KMS-11 (cell line): ENCODE results near the gene IFT80.

Experiments used
- H2AFZ ChIP-seq: fragments of 200-600 bp; sonication (generic); 2 replicates; pipeline ENCODE4 v1.6.1; 2016; ENCODE audit warnings: antibody characterized with exemption, mixed run types, low read depth
- H3K27ac ChIP-seq: fragments of 200-600 bp; sonication (generic); 2 replicates; pipeline ENCODE4 v1.6.1; 2016; ENCODE audit warnings: mild to moderate bottlenecking, mixed run types
- H3K27me3 ChIP-seq: fragments of 200-600 bp; sonication (generic); 2 replicates; pipeline ENCODE4 v1.6.1; 2017; ENCODE audit warnings: mild to moderate bottlenecking, low read depth, mixed run types, moderate library complexity; ENCODE audit not compliant: insufficient read depth
- H3K36me3 ChIP-seq: fragments of 200-600 bp; sonication (generic); 2 replicates; pipeline ENCODE4 v1.6.1; 2017; ENCODE audit warnings: mild to moderate bottlenecking, mixed run types; ENCODE audit not compliant: insufficient read depth
- H3K4me1 ChIP-seq: fragments of 200-600 bp; sonication (generic); 2 replicates; pipeline ENCODE4 v1.6.1; 2016; ENCODE audit warnings: mild to moderate bottlenecking, low read depth, mixed run types; ENCODE audit not compliant: poor library complexity, severe bottlenecking
- H3K4me2 ChIP-seq: fragments of 200-600 bp; sonication (generic); 2 replicates; pipeline ENCODE4 v1.7.0; 2016; ENCODE audit warnings: mild to moderate bottlenecking, mixed run types
- H3K4me3 ChIP-seq: fragments of 200-600 bp; sonication (generic); IDR thresholded peaks from 2 replicates; pipeline ENCODE4 v1.6.1; 2017; ENCODE audit warnings: low read depth, low read length, mixed read lengths; ENCODE audit not compliant: insufficient read depth
- H3K79me2 ChIP-seq: fragments of 200-600 bp; sonication (generic); 2 replicates; pipeline ENCODE4 v1.6.1; 2016; ENCODE audit warnings: low read depth, mixed run types; ENCODE audit not compliant: insufficient read depth
- H3K9ac ChIP-seq: fragments of 200-600 bp; sonication (generic); 2 replicates; pipeline ENCODE4 v1.6.1; 2016; ENCODE audit warnings: mild to moderate bottlenecking, mixed run types
- H4K20me1 ChIP-seq: fragments of 200-600 bp; sonication (generic); 2 replicates; pipeline ENCODE4 v1.6.1; 2016; ENCODE audit warnings: mild to moderate bottlenecking, mixed run types; ENCODE audit not compliant: insufficient read depth
- CTCF ChIP-seq: fragments of 200-600 bp; sonication (generic); conservative IDR thresholded peaks from 2 replicates; pipeline ENCODE4 v1.6.1; 2017; ENCODE audit warnings: low read depth, mild to moderate bottlenecking, antibody characterized with exemption, low read length, moderate library complexity, mixed read lengths

IFT80 gene

GRCh38 chr3:160221019-160221418 is 178.0 kb downstream of the IFT80 start:
- Histone ChIP-seq H3K4me2 (no peak overlapping the region), H3K4me1 (no peaks in the 10 kb centered on the region), H3K9ac (no peak overlapping the region), H3K79me2 (no peaks in the 10 kb centered on the region), H3K27me3 (no peaks in the 10 kb centered on the region), H3K27ac (no peak overlapping the region), H2AFZ (no peak overlapping the region), H3K4me3 (no peak overlapping the region), H3K36me3 (no peaks in the 10 kb centered on the region), H4K20me1 (no peaks in the 10 kb centered on the region)
- no peak for TF ChIP-seq CTCF

- Histone ChIP-seq H3K27me3 (no peaks in the 10 kb centered on the region), H3K36me3 (no peaks in the 10 kb centered on the region), H3K4me3 (no peak overlapping the region), H2AFZ (no peak overlapping the region), H3K4me2 (no peak overlapping the region), H3K27ac (no peak overlapping the region), H3K4me1 (no peaks in the 10 kb centered on the region), H3K9ac (no peak overlapping the region), H4K20me1 (no peaks in the 10 kb centered on the region), H3K79me2 (no peaks in the 10 kb centered on the region)
- no peak for TF ChIP-seq CTCF
Measured at GRCh38 chr3:160220038-160220437, 179.0 kb downstream of the IFT80 start.

GRCh38 chr3:160218136-160218535 is 180.9 kb downstream of the IFT80 start:
- Histone ChIP-seq H3K4me2 (no peak overlapping the region), H3K4me1 (no peaks in the 10 kb centered on the region), H3K27ac (no peak overlapping the region), H3K4me3 (no peak overlapping the region), H3K36me3 (no peaks in the 10 kb centered on the region), H3K9ac (no peak overlapping the region), H2AFZ (no peak overlapping the region), H3K79me2 (no peaks in the 10 kb centered on the region), H4K20me1 (no peaks in the 10 kb centered on the region), H3K27me3 (no peaks in the 10 kb centered on the region)
- TF ChIP-seq CTCF: no peak

GRCh38 chr3:160217675-160218074 is 181.3 kb downstream of the IFT80 start:
- no peak overlapping the region for H2AFZ ChIP-seq
- H3K36me3 ChIP-seq: no peaks in the 10 kb centered on the region
- H3K4me2 ChIP-seq: no peak overlapping the region
- H3K9ac ChIP-seq: no peak overlapping the region
- H3K79me2 ChIP-seq: no peaks in the 10 kb centered on the region
- H3K27ac ChIP-seq: no peak overlapping the region
- no peaks in the 10 kb centered on the region for H3K27me3 ChIP-seq
- H3K4me1 ChIP-seq: no peaks in the 10 kb centered on the region
- H4K20me1 ChIP-seq: no peaks in the 10 kb centered on the region
- no peak for TF ChIP-seq CTCF
- no peak overlapping the region for H3K4me3 ChIP-seq

- Histone ChIP-seq H3K27me3 (no peaks in the 10 kb centered on the region), H2AFZ (no peak overlapping the region), H3K4me3 (no peak overlapping the region), H3K27ac (no peak overlapping the region), H3K4me1 (no peaks in the 10 kb centered on the region), H3K4me2 (no peak overlapping the region), H3K79me2 (no peaks in the 10 kb centered on the region), H3K36me3 (no peaks in the 10 kb centered on the region), H4K20me1 (no peaks in the 10 kb centered on the region), H3K9ac (no peak overlapping the region)
- no peak for TF ChIP-seq CTCF
Measured at GRCh38 chr3:160213191-160213590, 185.8 kb downstream of the IFT80 start.
